Measurements from ENCODE around the gene PARVG.

DNA sequence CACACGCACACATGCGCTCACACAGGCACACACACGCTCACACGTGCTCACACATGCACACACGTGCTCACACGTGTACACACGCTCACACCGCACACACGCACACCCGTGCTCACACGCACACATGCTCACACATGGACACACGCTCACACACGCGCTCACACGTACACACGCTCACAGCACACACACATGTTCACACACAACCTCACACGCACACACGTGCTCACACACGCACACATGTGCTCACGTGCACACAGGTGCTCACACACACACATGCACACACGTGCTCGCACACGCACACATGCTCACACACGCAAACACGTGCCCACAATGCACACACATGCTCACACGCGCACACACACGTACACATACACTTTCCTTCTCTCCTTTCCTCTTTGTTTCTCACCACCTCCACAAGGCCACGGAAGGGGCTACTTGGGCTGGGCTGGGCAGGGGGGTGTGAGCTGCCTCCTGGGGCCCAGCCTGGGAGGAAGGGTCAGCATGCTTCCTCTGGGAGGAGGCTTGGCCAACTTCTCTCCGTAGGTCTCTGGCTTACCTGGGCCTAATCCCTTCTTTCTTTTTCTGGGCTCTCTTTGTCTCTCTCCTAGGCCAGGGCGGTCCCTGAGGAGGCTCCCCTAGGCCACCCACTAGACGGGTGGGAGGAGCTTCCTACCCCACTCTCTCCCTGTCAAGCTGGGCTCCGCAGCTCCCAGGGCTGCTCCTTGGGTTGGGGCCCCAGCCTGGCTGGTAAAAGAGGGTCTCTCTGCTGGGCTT is 34.5 kb upstream of the PARVG start:
- TF ChIP-seq, protein P1, sequence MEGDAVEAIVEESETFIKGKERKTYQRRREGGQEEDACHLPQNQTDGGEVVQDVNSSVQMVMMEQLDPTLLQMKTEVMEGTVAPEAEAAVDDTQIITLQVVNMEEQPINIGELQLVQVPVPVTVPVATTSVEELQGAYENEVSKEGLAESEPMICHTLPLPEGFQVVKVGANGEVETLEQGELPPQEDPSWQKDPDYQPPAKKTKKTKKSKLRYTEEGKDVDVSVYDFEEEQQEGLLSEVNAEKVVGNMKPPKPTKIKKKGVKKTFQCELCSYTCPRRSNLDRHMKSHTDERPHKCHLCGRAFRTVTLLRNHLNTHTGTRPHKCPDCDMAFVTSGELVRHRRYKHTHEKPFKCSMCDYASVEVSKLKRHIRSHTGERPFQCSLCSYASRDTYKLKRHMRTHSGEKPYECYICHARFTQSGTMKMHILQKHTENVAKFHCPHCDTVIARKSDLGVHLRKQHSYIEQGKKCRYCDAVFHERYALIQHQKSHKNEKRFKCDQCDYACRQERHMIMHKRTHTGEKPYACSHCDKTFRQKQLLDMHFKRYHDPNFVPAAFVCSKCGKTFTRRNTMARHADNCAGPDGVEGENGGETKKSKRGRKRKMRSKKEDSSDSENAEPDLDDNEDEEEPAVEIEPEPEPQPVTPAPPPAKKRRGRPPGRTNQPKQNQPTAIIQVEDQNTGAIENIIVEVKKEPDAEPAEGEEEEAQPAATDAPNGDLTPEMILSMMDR (IDR thresholded peaks at IDR 0.05; ENCODE audit: insufficient read depth, low read length, poor library complexity, severe bottlenecking): no peak
- no peak for TF ChIP-seq EZH2phosphoT487 (conservative IDR thresholded peaks at IDR 0.05; ENCODE audit: low read length)

Measured in SU-DHL-6 (cell line).